Glutamatergic neuron (in vitro differentiated cells): ENCODE data around the gene F12. TPM values are rescaled to one million over a fixed set of nuclear protein-coding genes. Genes with fewer than 3 reads are reported as not detected.

Source experiments
- DNase-seq: peaks from one replicate; pipeline ENCODE4 v3.0.0; 2022
- H3K27ac Mint-ChIP-seq: one replicate; pipeline ENCODE4 v1.8.0; 2020; ENCODE audit warnings: mild to moderate bottlenecking, mixed read lengths, inconsistent platforms; ENCODE audit not compliant: unreplicated experiment
- H3K27me3 Mint-ChIP-seq: one replicate; pipeline ENCODE4 v1.8.0; 2020; ENCODE audit warnings: mild to moderate bottlenecking, moderate library complexity, mixed read lengths, inconsistent platforms; ENCODE audit not compliant: unreplicated experiment
- H3K36me3 Mint-ChIP-seq: one replicate; pipeline ENCODE4 v1.8.0; 2020; ENCODE audit warnings: mild to moderate bottlenecking, mixed read lengths, inconsistent platforms; ENCODE audit not compliant: unreplicated experiment
- H3K4me1 Mint-ChIP-seq: one replicate; pipeline ENCODE4 v1.8.0; 2020; ENCODE audit warnings: mild to moderate bottlenecking, low read depth, mixed read lengths, inconsistent platforms; ENCODE audit not compliant: unreplicated experiment
- H3K4me3 Mint-ChIP-seq: one replicate; pipeline ENCODE4 v1.8.0; 2020; ENCODE audit warnings: mild to moderate bottlenecking, mixed read lengths, inconsistent platforms; ENCODE audit not compliant: unreplicated experiment
- H3K9me3 Mint-ChIP-seq: one replicate; pipeline ENCODE4 v1.8.0; 2020; ENCODE audit warnings: mild to moderate bottlenecking, moderate library complexity, mixed read lengths, inconsistent platforms; ENCODE audit not compliant: unreplicated experiment
- CTCF ChIP-seq: fragments of 200-600 bp; sonication (generic); IDR thresholded peaks from one replicate; pipeline ENCODE4 v1.5.0; 2021; ENCODE audit not compliant: partially characterized antibody, unreplicated experiment
- total RNA-seq: library from RNA; stranded (reverse); fragmentation: NEBNext Ultra II Directional; extraction: Animal tissue kit (Norgen Biotek cat#: 25700); gene quantifications from one replicate; pipeline ENCODE4 v1.2.1, GENCODE V29; 2021; ENCODE audit not compliant: unreplicated experiment

The F12 gene
- total RNA-seq, 1 donor from 2014 or later: 5.4 TPM

- no peak for DNase-seq
- Mint-ChIP-seq H3K27me3 (peaks cover 9% of the 10 kb centered on the region), H3K4me3 (no peak overlapping the region), H3K9me3 (peaks cover 3% of the 10 kb centered on the region), H3K36me3 (no peaks in the 10 kb centered on the region), H3K4me1 (peaks cover 7% of the 10 kb centered on the region), H3K27ac (no peak overlapping the region)
- no peak for TF ChIP-seq CTCF
These were observed 16.1 kb downstream of the F12 start for GRCh38 chr5:177393206-177393765.

- no peaks in the 10 kb centered on the region for H3K36me3 Mint-ChIP-seq
- TF ChIP-seq CTCF: no peak
- H3K27me3 Mint-ChIP-seq: peaks cover 10% of the 10 kb centered on the region
- no peak overlapping the region for H3K27ac Mint-ChIP-seq
- no peak for DNase-seq
- H3K4me1 Mint-ChIP-seq: peaks cover 7% of the 10 kb centered on the region
- peaks cover 5% of the 10 kb centered on the region for H3K9me3 Mint-ChIP-seq
- H3K4me3 Mint-ChIP-seq: no peak overlapping the region
These were observed 16.6 kb downstream of the F12 start for GRCh38 chr5:177392765-177393164.

GRCh38 chr5:177390363-177391300 is 18.7 kb downstream of the F12 start:
- peak; percentile 89 for DNase-seq
- H3K27me3 Mint-ChIP-seq: peaks cover 10% of the 10 kb centered on the region
- H3K9me3 Mint-ChIP-seq: peaks cover 5% of the 10 kb centered on the region
- H3K4me3 Mint-ChIP-seq: no peak overlapping the region
- TF ChIP-seq CTCF: peak; percentile 95
- peaks cover 7% of the 10 kb centered on the region for H3K4me1 Mint-ChIP-seq
- no peaks in the 10 kb centered on the region for H3K36me3 Mint-ChIP-seq
- peak overlapping the region; percentile 13 for H3K27ac Mint-ChIP-seq

- H3K27ac Mint-ChIP-seq: no peak overlapping the region
These were observed 19.9 kb downstream of the F12 start for GRCh38 chr5:177389241-177390169.

More at GRCh38 chr5:177389241-177390169, 19.9 kb downstream of the F12 start:
- Mint-ChIP-seq H3K9me3 (peaks cover 5% of the 10 kb centered on the region), H3K36me3 (no peaks in the 10 kb centered on the region), H3K4me1 (peaks cover 7% of the 10 kb centered on the region), H3K27me3 (peaks cover 10% of the 10 kb centered on the region), H3K4me3 (no peak overlapping the region)
- no peak for DNase-seq
- no peak for TF ChIP-seq CTCF
